Keratinocyte (primary cell): ENCODE results near the gene TNIK. TPM values are rescaled to one million over a fixed set of nuclear protein-coding genes. Genes with fewer than 3 reads are reported as not detected.

Experiments used
- DNase-seq: peaks from one replicate; pipeline ENCODE4 v3.0.0-alpha.2; 2011; ENCODE audit warnings: low read depth, missing footprints, low spot score
- FAIRE-seq: peaks from 2 replicates; lab custom pipeline; 2011; peaks lifted over from hg19 to GRCh38; lab: Jason Lieb, UNC
- H2AFZ ChIP-seq: 2 replicates; pipeline ENCODE4 v1.6.0; 2012; ENCODE audit warnings: low read length, control low read depth, inconsistent platforms; ENCODE audit not compliant: control insufficient read depth
- H3K27ac ChIP-seq: 2 replicates; pipeline ENCODE4 v1.5.1; 2011; ENCODE audit warnings: low read length; ENCODE audit not compliant: control insufficient read depth, insufficient read depth
- H3K27me3 ChIP-seq: 3 replicates; pipeline ENCODE4 v1.6.0; 2011; ENCODE audit warnings: low read length; ENCODE audit not compliant: control insufficient read depth, insufficient read depth; ENCODE audit errors: extremely low read depth
- H3K36me3 ChIP-seq, 2 experiments: 2 replicates in 1 of 2; 3 replicates in 1 of 2; pipeline ENCODE4 v1.5.1; 2011; ENCODE audit warnings: low read length in 2 of 2, mild to moderate bottlenecking in 1 of 2; ENCODE audit not compliant: control insufficient read depth in 2 of 2, insufficient read depth in 2 of 2; ENCODE audit errors: extremely low read depth in 1 of 2
- H3K4me1 ChIP-seq: 3 replicates; pipeline ENCODE4 v1.5.1; 2011; ENCODE audit warnings: low read length; ENCODE audit not compliant: control insufficient read depth, insufficient read depth; ENCODE audit errors: extremely low read depth
- H3K4me2 ChIP-seq: 3 replicates; pipeline ENCODE4 v1.6.0; 2011; ENCODE audit warnings: low read depth, low read length; ENCODE audit not compliant: control insufficient read depth, insufficient read depth; ENCODE audit errors: extremely low read depth
- H3K4me3 ChIP-seq, 3 experiments: fragments of 200-600 bp in 1 of 3; sonication (generic) in 1 of 3; 2 replicates in 2 of 3; 3 replicates in 1 of 3; pipeline ENCODE4 v1.5.1; 2011 to 2016; ENCODE audit warnings: low read length in 3 of 3, mild to moderate bottlenecking in 3 of 3, control low read depth in 2 of 3, inconsistent platforms in 1 of 3, low read depth in 1 of 3, mixed read lengths in 1 of 3, mixed run types in 1 of 3, moderate library complexity in 1 of 3; ENCODE audit not compliant: control insufficient read depth in 2 of 3, insufficient read depth in 2 of 3; ENCODE audit errors: extremely low read depth in 1 of 3
- H3K79me2 ChIP-seq: 2 replicates; pipeline ENCODE4 v1.6.0; 2012; ENCODE audit warnings: low read length; ENCODE audit not compliant: control insufficient read depth, insufficient read depth
- H3K9ac ChIP-seq: 3 replicates; pipeline ENCODE4 v1.6.0; 2011; ENCODE audit warnings: low read length; ENCODE audit not compliant: control insufficient read depth, insufficient read depth; ENCODE audit errors: extremely low read depth
- H3K9me1 ChIP-seq: 3 replicates; pipeline ENCODE4 v1.6.0; 2011; ENCODE audit warnings: low read length; ENCODE audit not compliant: control insufficient read depth, insufficient read depth; ENCODE audit errors: extremely low read depth
- H3K9me3 ChIP-seq: 2 replicates; pipeline ENCODE4 v1.5.1; 2012; ENCODE audit warnings: low read depth, low read length; ENCODE audit not compliant: control insufficient read depth
- H4K20me1 ChIP-seq: 3 replicates; pipeline ENCODE4 v1.6.0; 2011; ENCODE audit warnings: low read length; ENCODE audit not compliant: control insufficient read depth, insufficient read depth; ENCODE audit errors: extremely low read depth
- CTCF ChIP-seq, 3 experiments: IDR thresholded peaks in 1 of 3; conservative IDR thresholded peaks in 1 of 3; optimal IDR thresholded peaks in 1 of 3; 2 replicates in 2 of 3; 3 replicates in 1 of 3; pipeline versions ENCODE3 to v1.5.1; 2011; ENCODE audit warnings: low read length in 3 of 3, mild to moderate bottlenecking in 3 of 3, moderate library complexity in 2 of 3, control low read depth in 1 of 3, inconsistent platforms in 1 of 3; ENCODE audit not compliant: insufficient read depth in 2 of 3; ENCODE audit errors: extremely low read depth in 1 of 3
- EZH2 ChIP-seq: IDR thresholded peaks from one replicate; pipeline ENCODE4 v1.6.1; 2012; ENCODE audit warnings: inconsistent platforms, mild to moderate bottlenecking, low read length, moderate library complexity
- dilution Hi-C: fragments of 300-500 bp; cut with MboI; formaldehyde crosslinking; loops from one replicate; pipeline ENCODE4 v1.7.0; 2020; ENCODE audit warnings: low sequenced_read_pairs; ENCODE audit not compliant: extremely low pct_ligation_motif_present
- polyA plus RNA-seq, 5 experiments: library from polyadenylated mRNA; depleted of rRNA in 3 of 5; stranded (reverse) in 3 of 5; stranded (forward) in 1 of 5; unstranded in 1 of 5; fragments of >200 nt; gene quantifications; 1 replicate in 1 of 5; 2 replicates in 3 of 5; 3 replicates in 1 of 5; pipeline versions ENCODE4 v1.2.1 to v1.2.3, GENCODE V29; 2011 to 2012; ENCODE audit warnings: missing spikeins in 2 of 5, low read depth in 1 of 5, low replicate concordance in 1 of 5

Gene TNIK
- polyA plus RNA-seq, 1 donor (not counting 4 experiments of a cell fraction or from before 2014, with no cell fraction given): 4.4 TPM

- Histone ChIP-seq H4K20me1 (no peaks in the 10 kb centered on the region), H3K4me2 (no peak overlapping the region), H3K4me1 (no peaks in the 10 kb centered on the region), H3K27ac (no peak overlapping the region), H3K9me3 (no peaks in the 10 kb centered on the region), H3K9ac (no peak overlapping the region), H3K4me3 (no peak overlapping the region), H2AFZ (no peak overlapping the region), H3K9me1 (no peaks in the 10 kb centered on the region), H3K36me3 (no peaks in the 10 kb centered on the region), H3K79me2 (no peaks in the 10 kb centered on the region), H3K27me3 (no peaks in the 10 kb centered on the region)
- TF ChIP-seq CTCF (optimal IDR thresholded peaks at IDR 0.05 in 1 of 3, IDR thresholded peaks at IDR 0.05 in 1 of 3, conservative IDR thresholded peaks at IDR 0.05 in 1 of 3; ENCODE audit: extremely low read depth in 1 of 3, insufficient read depth in 2 of 3, low read length in 3 of 3) (no peak), EZH2 (no peak)
- dilution Hi-C loops: no loop called here
- DNase-seq (no peak), FAIRE-seq (no peak)
These were observed 94.7 kb downstream of the TNIK start for GRCh38 chr3:171365489-171365888.

- dilution Hi-C loops: no loop called here
- H3K79me2 ChIP-seq: no peaks in the 10 kb centered on the region
These were observed 95.7 kb downstream of the TNIK start for GRCh38 chr3:171364500-171364899.

More at GRCh38 chr3:171364500-171364899, 95.7 kb downstream of the TNIK start:
- DNase-seq: no peak
- H3K4me1 ChIP-seq: no peaks in the 10 kb centered on the region
- TF ChIP-seq CTCF (optimal IDR thresholded peaks at IDR 0.05 in 1 of 3, IDR thresholded peaks at IDR 0.05 in 1 of 3, conservative IDR thresholded peaks at IDR 0.05 in 1 of 3; ENCODE audit: extremely low read depth in 1 of 3, insufficient read depth in 2 of 3, low read length in 3 of 3) (no peak), EZH2 (no peak)
- no peak overlapping the region for H3K9ac ChIP-seq
- H3K9me1 ChIP-seq: no peaks in the 10 kb centered on the region
- H3K27ac ChIP-seq: no peak overlapping the region
- H2AFZ ChIP-seq: no peak overlapping the region
- no peak for FAIRE-seq
- H3K27me3 ChIP-seq: no peaks in the 10 kb centered on the region
- H3K9me3 ChIP-seq: no peaks in the 10 kb centered on the region
- H4K20me1 ChIP-seq: no peaks in the 10 kb centered on the region
- H3K4me3 ChIP-seq: no peak overlapping the region
- H3K4me2 ChIP-seq: no peak overlapping the region
- H3K36me3 ChIP-seq: no peaks in the 10 kb centered on the region
